ENCODE measurements around the gene PDE4B. TPM values are rescaled to one million over a fixed set of nuclear protein-coding genes. Genes with fewer than 3 reads are reported as not detected.

Gene PDE4B
- total RNA-seq, 2 donors from 2014 or later: 2.0 to 5.7 TPM

DNA sequence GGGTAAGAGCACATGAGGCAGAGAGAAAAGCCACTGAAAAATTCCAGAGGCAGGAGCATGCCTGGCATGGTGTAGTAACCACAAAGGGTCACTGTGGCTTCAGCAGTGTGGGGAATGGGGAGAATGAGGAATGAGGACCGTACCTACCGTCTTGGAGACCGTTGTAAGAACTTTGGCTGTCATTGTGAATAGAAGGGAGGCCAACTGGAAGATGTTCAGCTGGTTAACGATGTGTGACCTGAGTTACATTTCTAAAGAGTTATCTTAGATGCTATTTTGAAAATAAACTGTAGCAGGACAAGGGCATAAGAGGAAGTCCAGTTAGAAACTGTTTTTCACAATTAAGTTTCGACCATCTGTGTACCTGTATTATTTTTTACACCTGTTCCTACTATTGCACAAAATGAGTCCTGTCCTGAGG lies 375.8 kb downstream of the PDE4B start:
- Histone ChIP-seq H3K4me1 (no peaks in the 10 kb centered on the region), H3K36me3 (no peaks in the 10 kb centered on the region)

DNA sequence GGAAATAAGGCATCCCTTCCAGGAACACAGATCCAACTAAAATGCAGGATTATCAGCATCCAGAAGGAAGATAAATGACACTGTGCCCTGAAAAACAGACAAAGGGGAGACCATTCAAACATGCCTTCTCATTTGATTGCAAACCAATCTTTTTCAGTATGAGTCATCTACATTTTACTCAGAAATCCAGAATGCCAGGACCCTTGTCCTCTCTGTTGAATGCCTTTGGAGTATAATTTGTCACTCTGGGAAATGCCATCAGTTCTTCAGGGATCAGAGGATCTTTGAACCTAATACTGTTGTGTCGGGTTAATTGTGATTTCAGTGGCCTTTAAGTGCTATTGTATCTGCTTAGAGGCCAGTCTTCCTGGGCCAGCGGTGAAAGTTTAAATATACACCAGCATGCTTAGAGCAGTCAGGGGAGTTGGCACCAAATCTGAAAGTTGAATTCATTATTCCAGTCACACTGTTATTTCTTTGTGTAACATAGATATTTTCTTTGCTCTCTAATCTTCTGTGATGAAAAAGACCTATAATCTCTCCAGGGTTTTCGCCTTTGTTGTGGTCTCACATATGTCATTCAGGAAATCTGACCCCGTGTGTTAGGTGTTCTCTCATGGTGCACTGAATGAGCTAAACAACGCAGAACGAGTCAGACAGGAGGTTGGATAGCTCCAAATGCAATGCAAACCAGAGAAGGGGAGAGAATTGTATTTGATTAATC lies 376.4 kb downstream of the PDE4B start:
- Histone ChIP-seq H3K27ac (no peak overlapping the region), H3K9me3 (no peaks in the 10 kb centered on the region), H3K4me3 (no peak overlapping the region), H3K4me1 (no peaks in the 10 kb centered on the region), H3K9ac (ENCODE audit: low read depth in 2 of 2, low read length in 2 of 2) (no peak overlapping the region), H3K27me3 (no peaks in the 10 kb centered on the region), H3K36me3 (no peaks in the 10 kb centered on the region)
- intact Hi-C loops (cut with DNase I): no loop called here
- TF ChIP-seq, protein P1, sequence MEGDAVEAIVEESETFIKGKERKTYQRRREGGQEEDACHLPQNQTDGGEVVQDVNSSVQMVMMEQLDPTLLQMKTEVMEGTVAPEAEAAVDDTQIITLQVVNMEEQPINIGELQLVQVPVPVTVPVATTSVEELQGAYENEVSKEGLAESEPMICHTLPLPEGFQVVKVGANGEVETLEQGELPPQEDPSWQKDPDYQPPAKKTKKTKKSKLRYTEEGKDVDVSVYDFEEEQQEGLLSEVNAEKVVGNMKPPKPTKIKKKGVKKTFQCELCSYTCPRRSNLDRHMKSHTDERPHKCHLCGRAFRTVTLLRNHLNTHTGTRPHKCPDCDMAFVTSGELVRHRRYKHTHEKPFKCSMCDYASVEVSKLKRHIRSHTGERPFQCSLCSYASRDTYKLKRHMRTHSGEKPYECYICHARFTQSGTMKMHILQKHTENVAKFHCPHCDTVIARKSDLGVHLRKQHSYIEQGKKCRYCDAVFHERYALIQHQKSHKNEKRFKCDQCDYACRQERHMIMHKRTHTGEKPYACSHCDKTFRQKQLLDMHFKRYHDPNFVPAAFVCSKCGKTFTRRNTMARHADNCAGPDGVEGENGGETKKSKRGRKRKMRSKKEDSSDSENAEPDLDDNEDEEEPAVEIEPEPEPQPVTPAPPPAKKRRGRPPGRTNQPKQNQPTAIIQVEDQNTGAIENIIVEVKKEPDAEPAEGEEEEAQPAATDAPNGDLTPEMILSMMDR (IDR thresholded peaks at IDR 0.05): no peak
- no peak for DNase-seq

More for the DNA sequence above, 375.8 kb downstream of the PDE4B start:
- no peak overlapping the region for H3K4me3 ChIP-seq
- H3K9me3 ChIP-seq: no peaks in the 10 kb centered on the region
- DNase-seq: no peak
- H3K9ac ChIP-seq (ENCODE audit: low read depth in 2 of 2, low read length in 2 of 2): no peak overlapping the region
- no peak overlapping the region for H3K27ac ChIP-seq
- intact Hi-C loops (cut with DNase I): no loop called here
- TF ChIP-seq, protein P1 (IDR thresholded peaks at IDR 0.05): no peak
- H3K27me3 ChIP-seq: no peaks in the 10 kb centered on the region

DNA sequence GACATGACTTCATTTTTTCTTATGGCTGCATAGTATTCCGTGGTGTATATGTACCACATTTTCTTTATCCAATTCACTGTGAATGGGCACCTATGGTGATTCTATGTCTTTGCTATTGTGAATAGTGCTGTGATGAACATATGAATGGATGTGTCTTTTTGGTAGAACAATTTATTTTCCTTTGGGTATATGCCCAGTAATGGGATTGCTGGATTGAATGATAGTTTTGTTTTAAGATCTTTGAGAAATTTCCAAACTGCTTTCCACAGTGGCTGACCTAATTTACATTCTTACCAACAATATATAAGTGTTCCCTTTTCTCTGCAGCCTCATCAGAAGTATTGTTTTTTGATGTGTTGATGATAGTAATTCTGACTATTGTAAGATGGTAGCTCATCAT lies 379.6 kb downstream of the PDE4B start:
- Histone ChIP-seq H3K9me3 (no peaks in the 10 kb centered on the region), H3K4me3 (no peak overlapping the region), H3K4me1 (no peaks in the 10 kb centered on the region), H3K36me3 (no peaks in the 10 kb centered on the region), H3K9ac (ENCODE audit: low read depth in 2 of 2, low read length in 2 of 2) (no peak overlapping the region), H3K27ac (no peak overlapping the region), H3K27me3 (no peaks in the 10 kb centered on the region)
- intact Hi-C loops (cut with DNase I): no loop called here
- DNase-seq: no peak
- TF ChIP-seq, protein P1 (IDR thresholded peaks at IDR 0.05): no peak

DNA sequence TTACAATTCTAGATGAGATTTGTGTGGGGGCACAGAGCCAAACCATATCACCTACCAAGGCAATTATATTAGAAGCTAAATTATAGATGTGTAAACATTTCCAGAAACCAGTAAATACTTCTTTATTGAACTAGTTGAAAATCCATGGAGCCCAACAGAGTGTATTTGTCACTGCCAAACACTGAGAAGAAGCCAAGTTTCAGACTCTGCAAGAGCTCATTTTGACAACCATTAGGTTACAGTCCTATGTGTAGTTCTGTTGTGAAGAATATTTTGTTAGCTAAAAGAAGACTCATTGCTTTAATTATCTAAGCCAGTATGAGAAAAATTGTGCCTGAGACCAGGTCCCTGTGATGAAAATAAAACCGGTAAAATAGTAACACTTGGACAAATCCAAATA lies 382.4 kb downstream of the PDE4B start:
- Histone ChIP-seq H3K9ac (ENCODE audit: low read depth in 2 of 2, low read length in 2 of 2) (no peak overlapping the region), H3K36me3 (no peaks in the 10 kb centered on the region), H3K9me3 (no peaks in the 10 kb centered on the region), H3K4me3 (no peak overlapping the region), H3K27ac (no peak overlapping the region), H3K4me1 (no peaks in the 10 kb centered on the region), H3K27me3 (no peaks in the 10 kb centered on the region)
- intact Hi-C loops (cut with DNase I): no loop called here
- DNase-seq: no peak
- TF ChIP-seq, protein P1 (IDR thresholded peaks at IDR 0.05): no peak

DNA sequence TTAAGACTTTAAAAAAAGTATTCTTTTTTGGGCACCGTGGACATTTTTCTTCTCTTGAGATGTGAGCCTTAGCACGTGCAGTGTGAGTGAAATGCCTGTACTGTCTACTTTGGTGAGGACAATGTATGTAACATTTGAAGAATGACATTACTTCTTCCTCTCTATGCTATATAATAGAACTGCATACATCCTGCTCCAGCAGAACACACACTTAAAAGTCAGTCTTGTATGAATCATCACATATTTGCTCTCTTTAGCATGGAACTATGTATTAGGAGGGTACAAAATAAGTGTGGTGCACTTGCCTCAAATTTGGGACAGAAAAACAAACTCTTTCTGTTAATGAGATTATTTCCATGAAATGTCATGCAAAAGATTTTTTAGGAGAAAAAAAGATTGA lies 382.9 kb downstream of the PDE4B start:
- intact Hi-C loops (cut with DNase I): no loop called here
- TF ChIP-seq, protein P1 (IDR thresholded peaks at IDR 0.05): no peak
- DNase-seq: no peak

More for the DNA sequence above, 382.9 kb downstream of the PDE4B start:
- Histone ChIP-seq H3K36me3 (no peaks in the 10 kb centered on the region), H3K9ac (ENCODE audit: low read depth in 2 of 2, low read length in 2 of 2) (no peak overlapping the region), H3K27me3 (no peaks in the 10 kb centered on the region), H3K9me3 (no peaks in the 10 kb centered on the region), H3K4me3 (no peak overlapping the region), H3K27ac (no peak overlapping the region), H3K4me1 (no peaks in the 10 kb centered on the region)

Measured in colonic mucosa (tissue), 4 donors.